IMR-90 (cell line): ENCODE measurements around the gene RPS6KA5. TPM values are rescaled to one million over a fixed set of nuclear protein-coding genes. Genes with fewer than 3 reads are reported as not detected.

ENCODE experiments used
- ATAC-seq: fragments of 200-7000 bp; cut with Tn5 transposase; 2 replicates; pipeline ENCODE4 v1.9.1; 2020; ENCODE audit warnings: low read depth, mild to moderate bottlenecking, moderate library complexity
- BruUV-seq: library from RNA; stranded (reverse); fragments of 400-500 nt; replicated peaks from 2 replicates; lab custom pipeline; 2021; lab: Mats Ljungman, UMichigan
- CTCF ChIA-PET: fragments of 300-600 bp; formaldehyde crosslinking; extraction: SDS; loops from one replicate; lab custom pipeline; 2021; ENCODE audit warnings: antibody characterized with exemption; lab: Yijun Ruan, JAX
- POLR2A ChIA-PET: fragments of 300-600 bp; sonication (Branson Sonifier 250); formaldehyde crosslinking; loops from one replicate; lab custom pipeline; 2022; ENCODE audit warnings: antibody characterized with exemption; ENCODE audit not compliant: unreplicated experiment; lab: Charles Lee
- DNase-seq: peaks from one replicate; pipeline ENCODE4 v3.0.0; 2013
- H2AFZ ChIP-seq: replicated peaks from 2 replicates; pipeline ENCODE3; 2013; ENCODE audit warnings: low read length, mild to moderate bottlenecking; ENCODE audit not compliant: poor library complexity
- H2AK5ac ChIP-seq: 2 replicates; pipeline ENCODE4 v1.6.1; 2013; ENCODE audit warnings: low read depth, low read length, inconsistent platforms
- H2AK9ac ChIP-seq: replicated peaks from 2 replicates; pipeline ENCODE3; 2013; ENCODE audit warnings: mild to moderate bottlenecking, low read depth, low read length, moderate library complexity; ENCODE audit not compliant: poor library complexity
- H2BK120ac ChIP-seq: 2 replicates; pipeline ENCODE4 v1.6.1; 2013; ENCODE audit warnings: low read depth, low read length, inconsistent platforms
- H2BK15ac ChIP-seq: 3 replicates; pipeline ENCODE4 v1.6.1; 2013; ENCODE audit warnings: low read depth, low read length, inconsistent platforms
- H2BK20ac ChIP-seq: 2 replicates; pipeline ENCODE4 v1.6.1; 2013; ENCODE audit warnings: low read depth, mild to moderate bottlenecking, inconsistent platforms, low read length, moderate library complexity
- H2BK5ac ChIP-seq: 2 replicates; pipeline ENCODE4 v1.6.1; 2013; ENCODE audit warnings: mild to moderate bottlenecking, low read depth, low read length, inconsistent platforms; ENCODE audit not compliant: poor library complexity, severe bottlenecking
- H3K14ac ChIP-seq: replicated peaks from 2 replicates; pipeline ENCODE4 v1.6.1; 2013; ENCODE audit warnings: low read depth, low read length, inconsistent platforms
- H3K18ac ChIP-seq: 2 replicates; pipeline ENCODE4 v1.6.1; 2013; ENCODE audit warnings: low read depth, low read length, control low read depth
- H3K23ac ChIP-seq: 2 replicates; pipeline ENCODE4 v1.6.1; 2013; ENCODE audit warnings: low read depth, low read length, inconsistent platforms
- H3K27ac ChIP-seq: 2 replicates; pipeline ENCODE4 v1.5.1; 2013; ENCODE audit warnings: mild to moderate bottlenecking, control low read depth, low read length; ENCODE audit not compliant: insufficient read depth
- H3K27me3 ChIP-seq: 2 replicates; pipeline ENCODE4 v1.6.1; 2013; ENCODE audit warnings: low read length; ENCODE audit not compliant: control insufficient read depth, insufficient read depth
- H3K36me3 ChIP-seq: 2 replicates; pipeline ENCODE4 v1.6.1; 2013; ENCODE audit warnings: low read length, mixed read lengths; ENCODE audit not compliant: control insufficient read depth, insufficient read depth
- H3K4ac ChIP-seq: 2 replicates; pipeline ENCODE4 v1.6.1; 2013; ENCODE audit warnings: low read depth, low read length, inconsistent platforms
- H3K4me1 ChIP-seq: 2 replicates; pipeline ENCODE4 v1.6.1; 2013; ENCODE audit warnings: low read length, mixed read lengths; ENCODE audit not compliant: control insufficient read depth, insufficient read depth
- H3K4me2 ChIP-seq: 2 replicates; pipeline ENCODE4 v1.6.1; 2013; ENCODE audit warnings: low read depth, mild to moderate bottlenecking, control low read depth, low read length, moderate library complexity
- H3K4me3 ChIP-seq: 2 replicates; pipeline ENCODE4 v1.5.1; 2013; ENCODE audit warnings: low read depth, mild to moderate bottlenecking, control low read depth, low read length, moderate library complexity; ENCODE audit not compliant: insufficient read depth
- H3K56ac ChIP-seq: 2 replicates; pipeline ENCODE4 v1.6.1; 2013; ENCODE audit warnings: low read length, inconsistent platforms; ENCODE audit not compliant: insufficient read depth; ENCODE audit errors: extremely low read depth
- H3K79me1 ChIP-seq, 2 experiments: 2 replicates each; pipeline ENCODE4 v1.6.1; 2013; ENCODE audit warnings: low read length in 2 of 2, inconsistent platforms in 1 of 2, low read depth in 1 of 2
- H3K9ac ChIP-seq: 2 replicates; pipeline ENCODE4 v1.6.1; 2013; ENCODE audit warnings: low read depth, low read length, control low read depth
- H3K9me1 ChIP-seq: 2 replicates; pipeline ENCODE4 v1.6.1; 2013; ENCODE audit warnings: low read length, inconsistent platforms; ENCODE audit not compliant: insufficient read depth
- H3K9me3 ChIP-seq: 2 replicates; pipeline ENCODE4 v1.6.1; 2013; ENCODE audit warnings: low read length; ENCODE audit not compliant: control insufficient read depth, insufficient read depth
- H4K20me1 ChIP-seq: 2 replicates; pipeline ENCODE4 v1.6.1; 2013; ENCODE audit warnings: low read length, inconsistent platforms; ENCODE audit not compliant: insufficient read depth
- H4K5ac ChIP-seq: 2 replicates; pipeline ENCODE4 v1.6.1; 2013; ENCODE audit warnings: mild to moderate bottlenecking, low read depth, low read length, control low read depth
- H4K8ac ChIP-seq, 2 experiments: 2 replicates each; pipeline ENCODE4 v1.6.1; 2013; ENCODE audit warnings: low read depth in 2 of 2, low read length in 2 of 2, control low read depth in 1 of 2, inconsistent platforms in 1 of 2
- H4K91ac ChIP-seq: 2 replicates; pipeline ENCODE4 v1.6.1; 2013; ENCODE audit warnings: low read depth, low read length, inconsistent platforms; ENCODE audit not compliant: insufficient read depth
- BHLHE40 ChIP-seq: fragments of 150-350 bp; IDR thresholded peaks from 2 replicates; pipeline ENCODE4 v1.6.1; 2016; ENCODE audit warnings: mild to moderate bottlenecking, low read depth, low read length
- CEBPB ChIP-seq: IDR thresholded peaks from 2 replicates; pipeline ENCODE4 v1.6.1; 2012; ENCODE audit warnings: low read depth, low read length, improper control_type of control experiment
- ELK1 ChIP-seq: fragments of 150-350 bp; IDR thresholded peaks from 2 replicates; pipeline ENCODE4 v1.6.1; 2016; ENCODE audit warnings: low read depth, mild to moderate bottlenecking, low read length, moderate library complexity, borderline replicate concordance
- FOS ChIP-seq: fragments of 150-350 bp; IDR thresholded peaks from 2 replicates; pipeline ENCODE4 v1.6.1; 2016; ENCODE audit warnings: low read depth, low read length
- MAFK ChIP-seq: IDR thresholded peaks from 2 replicates; pipeline ENCODE4 v1.6.1; 2012; ENCODE audit warnings: low read depth, low read length, improper control_type of control experiment
- MAZ ChIP-seq: IDR thresholded peaks from 2 replicates; pipeline ENCODE4 v1.6.1; 2012; ENCODE audit warnings: low read depth, mild to moderate bottlenecking, low read length, improper control_type of control experiment, moderate library complexity, borderline replicate concordance
- RFX5 ChIP-seq: IDR thresholded peaks from 2 replicates; pipeline ENCODE4 v1.8.0; 2012; ENCODE audit warnings: low read depth, mild to moderate bottlenecking, low read length, moderate library complexity
- USF2 ChIP-seq: fragments of 150-350 bp; IDR thresholded peaks from 2 replicates; pipeline ENCODE4 v1.6.1; 2017; ENCODE audit warnings: mild to moderate bottlenecking, antibody characterized with exemption, low read length, low read depth
- WGBS, 2 experiments: methylation state at CpG; one replicate each; pipeline versions ENCODE4 v1.1.5 to v1.1.7; 2013; ENCODE audit warnings: missing lambda C conversion rate in 2 of 2; ENCODE audit not compliant: insufficient read length in 1 of 2; ENCODE audit errors: extremely low coverage in 2 of 2; 5-methylcytosine and 5-hydroxymethylcytosine counted together
- dilution Hi-C: fragments of 300-500 bp; cut with HindIII; formaldehyde crosslinking; loops from one replicate; pipeline ENCODE4 v1.14.3; 2018; ENCODE audit warnings: low sequenced_read_pairs; ENCODE audit not compliant: unreplicated experiment
- in situ Hi-C: fragments of 300-500 bp; cut with MboI; formaldehyde crosslinking; loops from 3 replicates; pipeline ENCODE4 v1.14.3; 2019; ENCODE audit warnings: low sequenced_read_pairs, inconsistent platforms, mixed read lengths
- intact Hi-C: fragments of 100-400 bp; cut with micrococcal nuclease; formaldehyde crosslinking; loops from 2 replicates; pipeline ENCODE4 v1.10.0; 2022
- polyA plus RNA-seq, 3 experiments: library from polyadenylated mRNA; depleted of rRNA; stranded (reverse); fragments of >200 nt; gene quantifications; 2 replicates each; pipeline ENCODE4 v1.2.3, GENCODE V29; 2012; ENCODE audit warnings: low replicate concordance in 1 of 3
- total RNA-seq: library from RNA; depleted of rRNA; stranded (reverse); fragments of >200 nt; gene quantifications from 2 replicates; pipeline ENCODE4 v1.2.3, GENCODE V29; 2012

Gene RPS6KA5
- total and polyA plus RNA-seq, 2 of the 4 experiments (the other 2 are of a cell fraction): 0.36 TPM

- Histone ChIP-seq H4K5ac (no peak overlapping the region), H3K27ac (no peak overlapping the region), H2AK9ac (no peak overlapping the region), H3K56ac (no peak overlapping the region), H3K9ac (no peak overlapping the region), H3K36me3 (no peaks in the 10 kb centered on the region), H3K79me1 (no peaks in the 10 kb centered on the region), H2BK20ac (no peak overlapping the region), H2BK120ac (no peak overlapping the region), H3K4me2 (no peak overlapping the region), H4K8ac (no peak overlapping the region), H3K18ac (no peak overlapping the region), H3K4me3 (no peak overlapping the region), H3K9me3 (no peaks in the 10 kb centered on the region), H3K9me1 (no peaks in the 10 kb centered on the region), H3K4ac (no peak overlapping the region), H2AK5ac (no peak overlapping the region), H2AFZ (no peak overlapping the region), H2BK15ac (no peak overlapping the region), H4K20me1 (no peaks in the 10 kb centered on the region; the same call in 1 of the 2 replicates), H3K27me3 (peaks cover 6% of the 10 kb centered on the region), H3K23ac (no peak overlapping the region), H3K14ac (no peak overlapping the region), H4K91ac (no peak overlapping the region), H2BK5ac (no peak overlapping the region), H3K4me1 (no peaks in the 10 kb centered on the region)
- ChIA-PET POLR2A (no interaction called here), CTCF (no interaction called here)
- dilution Hi-C loops: no loop called here
- intact Hi-C loops: no loop called here
- DNase-seq (no peak), ATAC-seq (no peak)
- BruUV-seq: no TSS peak
- WGBS, 2 experiments: 40% methylated on average over 1 of the region's 8 CpGs; no CpG with 5 or more reads in 1 of the 2 experiments
- in situ Hi-C loops: no loop called here
- no peak for TF ChIP-seq BHLHE40
- TF ChIP-seq MAFK: no peak
- TF ChIP-seq USF2: no peak
- no peak for TF ChIP-seq CEBPB
- TF ChIP-seq MAZ: no peak
- TF ChIP-seq FOS: no peak
- TF ChIP-seq RFX5: no peak
- TF ChIP-seq ELK1: no peak
Observed at GRCh38 chr14:91095178-91095577, 34.7 kb upstream of the RPS6KA5 start.
